A549 (cell line): ENCODE measurements around the gene SDF4. TPM values are rescaled to one million over a fixed set of nuclear protein-coding genes. Genes with fewer than 3 reads are reported as not detected.
A peak's percentile ranks its signal among the peaks of the same experiment; 100 is the strongest.

Experiments used
- ATAC-seq, 2 experiments: fragments of 200-7000 bp in 1 of 2; fragments of >200 bp in 1 of 2; cut with Nextera tagmentation in 1 of 2; cut with Tn5 transposase in 1 of 2; 3 replicates each; pipeline versions ENCODE4 v1.8.0 to v1.9.1; 2018 to 2020; ENCODE audit warnings: mild to moderate bottlenecking in 1 of 2, moderate library complexity in 1 of 2
- CTCF ChIA-PET: fragments of 300-600 bp; sonication (Branson Sonifier 250); formaldehyde crosslinking; extraction: SDS; loops from one replicate; lab custom pipeline; 2021; ENCODE audit warnings: antibody characterized with exemption, inconsistent platforms; lab: Yijun Ruan, JAX
- POLR2A ChIA-PET: fragments of 350-600 bp; formaldehyde crosslinking; extraction: SDS; loops from one replicate; lab custom pipeline; 2021; ENCODE audit warnings: antibody characterized with exemption, inconsistent platforms; lab: Yijun Ruan, JAX
- DNase-seq, 2 experiments: peaks; one replicate each; pipeline versions ENCODE4 v3.0.0 to v3.0.0-alpha.2; 2011 to 2016; ENCODE audit warnings: low read depth in 1 of 2, low spot score in 1 of 2
- FAIRE-seq: peaks from 2 replicates; lab custom pipeline; 2011; peaks lifted over from hg19 to GRCh38; lab: Jason Lieb, UNC
- H3K27ac ChIP-seq, 2 experiments: fragments of >200 bp; sonication (Bioruptor Twin); formaldehyde crosslinking; 3 replicates each; pipeline ENCODE4 v1.5.1; 2016 to 2017
- H3K4me1 ChIP-seq: fragments of >200 bp; sonication (Bioruptor Twin); formaldehyde crosslinking; 3 replicates; pipeline ENCODE4 v1.6.1; 2016
- H3K4me2 ChIP-seq: fragments of >200 bp; sonication (Bioruptor Twin); formaldehyde crosslinking; 3 replicates; pipeline ENCODE4 v1.6.1; 2016
- H3K4me3 ChIP-seq: fragments of >200 bp; sonication (Bioruptor Twin); formaldehyde crosslinking; 3 replicates; pipeline ENCODE4 v1.5.1; 2016
- H3K9me3 ChIP-seq: fragments of >200 bp; sonication (Bioruptor Twin); formaldehyde crosslinking; 3 replicates; pipeline ENCODE4 v1.6.1; 2016
- CBX8 ChIP-seq: fragments of 200-600 bp; sonication (generic); IDR thresholded peaks from 2 replicates; pipeline ENCODE4 v1.6.1; 2016
- EHMT2 ChIP-seq: fragments of 200-600 bp; sonication (generic); IDR thresholded peaks from 2 replicates; pipeline ENCODE4 v1.6.1; 2016; ENCODE audit warnings: antibody characterized with exemption, low read depth, mild to moderate bottlenecking, moderate library complexity
- FOSL2 ChIP-seq, 2 experiments: fragments of 450-650 bp in 1 of 2; fragments of >200 bp in 1 of 2; sonication (Bioruptor Twin) in 1 of 2; formaldehyde crosslinking; IDR thresholded peaks; 2 replicates each; pipeline versions ENCODE4 v1.5.0 to v1.6.1; 2016 to 2020; ENCODE audit warnings: mild to moderate bottlenecking in 1 of 2, moderate library complexity in 1 of 2
- HES2 ChIP-seq: fragments of >200 bp; sonication (Bioruptor Twin); formaldehyde crosslinking; IDR thresholded peaks from 2 replicates; pipeline ENCODE4 v1.6.1; 2016
- HMGXB4 ChIP-seq: fragments of 250-450 bp; sonication (Bioruptor Pico); IDR thresholded peaks from 2 replicates; pipeline ENCODE4 v1.5.0; 2021; ENCODE audit warnings: mild to moderate bottlenecking, moderate library complexity, borderline replicate concordance
- JUN ChIP-seq, 2 experiments: fragments of >200 bp; sonication (Bioruptor Twin); formaldehyde crosslinking; IDR thresholded peaks; 2 replicates in 1 of 2; 3 replicates in 1 of 2; pipeline ENCODE4 v1.6.1; 2016 to 2017
- MAFK ChIP-seq: fragments of 450-650 bp; IDR thresholded peaks from 2 replicates; pipeline ENCODE4 v1.6.1; 2014; ENCODE audit not compliant: partially characterized antibody
- MAZ ChIP-seq: fragments of 150-350 bp; IDR thresholded peaks from 2 replicates; pipeline ENCODE4 v1.6.1; 2014; ENCODE audit warnings: antibody characterized with exemption, low read depth, low read length, borderline replicate concordance
- NPAS2 ChIP-seq: fragments of 250-450 bp; sonication (Bioruptor Pico); IDR thresholded peaks from 2 replicates; pipeline ENCODE4 v1.8.0; 2022; ENCODE audit warnings: mild to moderate bottlenecking, moderate library complexity, borderline replicate concordance
- NR3C1 ChIP-seq: fragments of >200 bp; sonication (Bioruptor Twin); formaldehyde crosslinking; IDR thresholded peaks from 3 replicates; pipeline ENCODE4 v1.6.1; 2017
- RAD21 ChIP-seq, 2 experiments: fragments of >200 bp in 1 of 2; sonication (Bioruptor Twin) in 1 of 2; formaldehyde crosslinking in 1 of 2; IDR thresholded peaks in 1 of 2; conservative IDR thresholded peaks in 1 of 2; 2 replicates in 1 of 2; 3 replicates in 1 of 2; pipeline ENCODE4 v1.6.1; 2012 to 2018; ENCODE audit warnings: inconsistent platforms in 1 of 2
- RNF2 ChIP-seq: fragments of 200-600 bp; sonication (generic); IDR thresholded peaks from 2 replicates; pipeline ENCODE4 v1.6.1; 2016; ENCODE audit warnings: low read depth, mild to moderate bottlenecking, antibody characterized with exemption, moderate library complexity, borderline replicate concordance
- SMC3 ChIP-seq: fragments of >200 bp; sonication (Bioruptor Twin); formaldehyde crosslinking; IDR thresholded peaks from 3 replicates; pipeline ENCODE4 v1.6.1; 2018; ENCODE audit warnings: inconsistent platforms
- WGBS: methylation state at CpG from one replicate; pipeline ENCODE4 v1.1.6; 2017; ENCODE audit errors: missing lambda C conversion rate; 5-methylcytosine and 5-hydroxymethylcytosine counted together
- polyA plus RNA-seq, 4 experiments: library from polyadenylated mRNA; depleted of rRNA in 3 of 4; stranded (reverse); fragments of >200 nt; fragmentation: RNase III in 1 of 4; extraction: RNeasy Plus Mini Kit Qiagen cat#74134 plus additional on column Dnase treatment in 1 of 4; gene quantifications; 2 replicates in 3 of 4; 3 replicates in 1 of 4; pipeline ENCODE4 v1.2.3, GENCODE V29; 2011 to 2017
- TF ChIP-seq, protein P1 (sequence below): fragments of 200-600 bp; sonication (generic); IDR thresholded peaks from 2 replicates; pipeline ENCODE4 v1.6.1; 2016; ENCODE audit warnings: antibody characterized with exemption, mild to moderate bottlenecking, moderate library complexity

SDF4 gene
- polyA plus RNA-seq, 2 of the 4 experiments (the other 2 are of a cell fraction), result 58.3 to 97.4 TPM

DNA sequence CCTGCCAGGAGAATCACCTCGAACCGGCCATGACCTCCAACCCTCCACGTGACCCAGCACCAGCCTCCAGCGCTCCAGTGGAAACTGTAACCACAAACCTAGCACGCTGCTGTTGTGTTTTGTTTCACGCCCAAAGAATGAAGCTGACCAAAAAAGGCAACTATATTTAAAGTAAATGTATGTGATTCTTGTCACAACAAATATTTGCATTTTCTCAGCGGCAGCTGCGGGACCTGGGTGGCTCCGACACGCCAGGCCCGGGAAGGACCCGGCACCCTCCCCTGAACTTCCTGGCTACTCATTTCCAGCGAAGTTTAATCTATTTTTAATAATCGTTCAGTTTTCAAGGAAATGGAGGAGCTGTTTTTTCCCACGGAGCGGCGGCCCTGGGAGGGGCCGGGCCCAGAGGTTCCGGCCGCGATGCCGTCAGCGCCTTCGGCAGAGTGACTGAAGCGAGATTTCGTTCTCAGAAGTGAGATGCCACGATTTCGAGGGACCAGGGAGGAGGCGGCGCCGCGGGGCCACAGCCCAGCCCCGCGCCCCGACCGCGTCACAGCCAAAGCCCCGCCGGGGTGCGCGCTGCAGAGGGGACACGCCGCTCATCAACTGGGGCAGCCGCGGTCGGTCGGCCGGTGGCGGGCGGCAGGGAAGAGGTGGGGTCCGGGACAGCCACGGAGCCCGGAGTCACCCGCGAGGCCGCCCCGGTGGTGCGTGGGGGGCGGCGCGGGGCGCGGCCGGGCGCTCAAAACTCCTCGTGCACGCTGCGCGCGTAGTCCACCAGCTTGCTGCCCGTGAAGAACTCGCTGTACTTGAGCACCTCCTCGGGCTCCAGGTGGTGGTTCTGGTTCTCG is 14.8 kb downstream of the SDF4 start:
- DNase-seq (no peak), ATAC-seq (no peak), FAIRE-seq (no peak)
- no peaks in the 10 kb centered on the region for H3K9me3 ChIP-seq
- POLR2A ChIA-PET, result interaction anchor here (0.6 kb wide), 1 partner anchor 31 kb away, joined by 3 read pairs; no protein-coding TSS in a partner anchor
- CTCF ChIA-PET, result interaction anchor here (1.2 kb wide), 1 partner anchor 12 kb away, joined by 3 read pairs; no protein-coding TSS in a partner anchor
- no peak for TF ChIP-seq FOSL2 (IDR thresholded peaks at IDR 0.05)
- TF ChIP-seq FOSL2 (CRISPR knock-in tag; IDR thresholded peaks at IDR 0.05), result no peak
- no peak for TF ChIP-seq NR3C1
- no peak for TF ChIP-seq EHMT2
- TF ChIP-seq HMGXB4 (CRISPR knock-in tag), result no peak
- TF ChIP-seq RNF2, result no peak
- no peaks in the 10 kb centered on the region for H3K4me1 ChIP-seq
- H3K27ac ChIP-seq, result no peak overlapping the region
- H3K4me2 ChIP-seq, result no peak overlapping the region
- WGBS, result 93% methylated on average over 30 of the region's 74 CpGs
- H3K4me3 ChIP-seq, result no peak overlapping the region

- 85% methylated on average over 10 of the region's 21 CpGs for WGBS
- Histone ChIP-seq H3K9me3 (no peaks in the 10 kb centered on the region), H3K4me3 (no peak overlapping the region), H3K27ac (no peak overlapping the region), H3K4me1 (no peaks in the 10 kb centered on the region), H3K4me2 (no peak overlapping the region)
- ChIA-PET CTCF (no interaction called here), POLR2A (interaction anchor here (1.4 kb wide), 1 partner anchor 15 kb away, joined by 3 read pairs; no protein-coding TSS in a partner anchor)
- FAIRE-seq, result no peak
- TF ChIP-seq CBX8 (no peak), HES2 (no peak), NPAS2 (no peak), NR3C1 (no peak), JUN (IDR thresholded peaks at IDR 0.05) (no peak), RAD21 (conservative IDR thresholded peaks at IDR 0.05 in 1 of 2, IDR thresholded peaks at IDR 0.05 in 1 of 2) (no peak), MAZ (no peak), SMC3 (no peak), MAFK (no peak)
- TF ChIP-seq, protein P1, sequence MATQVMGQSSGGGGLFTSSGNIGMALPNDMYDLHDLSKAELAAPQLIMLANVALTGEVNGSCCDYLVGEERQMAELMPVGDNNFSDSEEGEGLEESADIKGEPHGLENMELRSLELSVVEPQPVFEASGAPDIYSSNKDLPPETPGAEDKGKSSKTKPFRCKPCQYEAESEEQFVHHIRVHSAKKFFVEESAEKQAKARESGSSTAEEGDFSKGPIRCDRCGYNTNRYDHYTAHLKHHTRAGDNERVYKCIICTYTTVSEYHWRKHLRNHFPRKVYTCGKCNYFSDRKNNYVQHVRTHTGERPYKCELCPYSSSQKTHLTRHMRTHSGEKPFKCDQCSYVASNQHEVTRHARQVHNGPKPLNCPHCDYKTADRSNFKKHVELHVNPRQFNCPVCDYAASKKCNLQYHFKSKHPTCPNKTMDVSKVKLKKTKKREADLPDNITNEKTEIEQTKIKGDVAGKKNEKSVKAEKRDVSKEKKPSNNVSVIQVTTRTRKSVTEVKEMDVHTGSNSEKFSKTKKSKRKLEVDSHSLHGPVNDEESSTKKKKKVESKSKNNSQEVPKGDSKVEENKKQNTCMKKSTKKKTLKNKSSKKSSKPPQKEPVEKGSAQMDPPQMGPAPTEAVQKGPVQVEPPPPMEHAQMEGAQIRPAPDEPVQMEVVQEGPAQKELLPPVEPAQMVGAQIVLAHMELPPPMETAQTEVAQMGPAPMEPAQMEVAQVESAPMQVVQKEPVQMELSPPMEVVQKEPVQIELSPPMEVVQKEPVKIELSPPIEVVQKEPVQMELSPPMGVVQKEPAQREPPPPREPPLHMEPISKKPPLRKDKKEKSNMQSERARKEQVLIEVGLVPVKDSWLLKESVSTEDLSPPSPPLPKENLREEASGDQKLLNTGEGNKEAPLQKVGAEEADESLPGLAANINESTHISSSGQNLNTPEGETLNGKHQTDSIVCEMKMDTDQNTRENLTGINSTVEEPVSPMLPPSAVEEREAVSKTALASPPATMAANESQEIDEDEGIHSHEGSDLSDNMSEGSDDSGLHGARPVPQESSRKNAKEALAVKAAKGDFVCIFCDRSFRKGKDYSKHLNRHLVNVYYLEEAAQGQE, result no peak
- ATAC-seq, result peak; percentile 19 to 25; a peak in 1 of 6 replicates
- DNase-seq, result no peak
These were observed 15.8 kb downstream of the SDF4 start for GRCh38 chr1:1215881-1216605.
